Measurements from ENCODE around the gene LLPH.

- TF ChIP-seq CTCF (IDR thresholded peaks at IDR 0.05) (no peak), POLR2A (IDR thresholded peaks at IDR 0.05) (no peak)
Observed at GRCh38 chr12:66117242-66117641, 13.3 kb downstream of the LLPH start.
